Activated CD4-positive, alpha-beta T cell treated with anti-CD3 and anti-CD28 coated beads for 48 hours (primary cell): Measurements from ENCODE around the gene CFAP210.
"Not testable (repeated sequence)": the region's sequence is repeated elsewhere in the genome, so short reads cannot be mapped to it uniquely, and the experiment has no call there.

Experiments used
- DNase-seq: peaks from one replicate; pipeline ENCODE4 v3.0.0-alpha.2; 2020

Gene CFAP210

GRCh38 chr2:169712791-169713227 is 18.6 kb upstream of the CFAP210 start:
- no peak for DNase-seq

GRCh38 chr2:169711751-169712509 is 17.7 kb upstream of the CFAP210 start:
- no peak for DNase-seq

- DNase-seq = no peak
Measured at GRCh38 chr2:169709981-169710380, 15.8 kb upstream of the CFAP210 start.

- DNase-seq = no peak
Measured at GRCh38 chr2:169709331-169709730, 15.1 kb upstream of the CFAP210 start.

GRCh38 chr2:169707626-169708025 is 13.4 kb upstream of the CFAP210 start:
- DNase-seq = no peak

GRCh38 chr2:169705927-169706326 is 11.7 kb upstream of the CFAP210 start:
- no peak for DNase-seq

- DNase-seq = no peak
Measured at GRCh38 chr2:169704160-169704708, 10.0 kb upstream of the CFAP210 start.

- no peak for DNase-seq
Measured at GRCh38 chr2:169702996-169703395, 8.8 kb upstream of the CFAP210 start.

GRCh38 chr2:169699173-169699572 is 5.0 kb upstream of the CFAP210 start:
- DNase-seq = not testable (repeated sequence)

GRCh38 chr2:169696381-169696780 is 2.2 kb upstream of the CFAP210 start:
- no peak for DNase-seq

GRCh38 chr2:169694894-169695260 is 672 bp upstream of the CFAP210 start:
- DNase-seq = no peak

- no peak for DNase-seq
Measured at GRCh38 chr2:169693360-169693759, 845 bp downstream of the CFAP210 start.

GRCh38 chr2:169692718-169693117 is 1.5 kb downstream of the CFAP210 start:
- DNase-seq = no peak

- no peak for DNase-seq
Measured at GRCh38 chr2:169690958-169691357, 3.2 kb downstream of the CFAP210 start.

GRCh38 chr2:169687943-169688342 is 6.3 kb downstream of the CFAP210 start:
- not testable (repeated sequence) for DNase-seq

GRCh38 chr2:169686825-169687224 is 7.4 kb downstream of the CFAP210 start:
- DNase-seq = not testable (repeated sequence)

GRCh38 chr2:169684712-169685111 is 9.5 kb downstream of the CFAP210 start:
- not testable (repeated sequence) for DNase-seq

GRCh38 chr2:169684135-169684565 is 10.1 kb downstream of the CFAP210 start:
- no peak for DNase-seq

GRCh38 chr2:169683425-169684134 is 10.6 kb downstream of the CFAP210 start:
- peak; percentile 8 for DNase-seq

GRCh38 chr2:169683054-169683424 is 11.2 kb downstream of the CFAP210 start:
- peak; percentile 14 for DNase-seq

GRCh38 chr2:169676850-169677249 is 17.4 kb downstream of the CFAP210 start:
- no peak for DNase-seq

- no peak for DNase-seq
Measured at GRCh38 chr2:169676357-169676756, 17.8 kb downstream of the CFAP210 start.

- DNase-seq = no peak
Measured at GRCh38 chr2:169673921-169674320, 20.3 kb downstream of the CFAP210 start.

- no peak for DNase-seq
Measured at GRCh38 chr2:169673106-169673505, 21.1 kb downstream of the CFAP210 start.
